MM.1S (cell line): ENCODE results near the gene SMR3B.

ENCODE experiments used
- DNase-seq: peaks from one replicate; pipeline ENCODE4 v3.0.0-alpha.2; 2015
- H2AFZ ChIP-seq: fragments of 300-600 bp; sonication (generic); 2 replicates; pipeline ENCODE4 v1.6.0; 2016; ENCODE audit warnings: antibody characterized with exemption, low read length
- H3F3A ChIP-seq: fragments of 300-600 bp; sonication (generic); 2 replicates; pipeline ENCODE4 v1.6.1; 2016; ENCODE audit warnings: mild to moderate bottlenecking, antibody characterized with exemption, low read length, moderate library complexity, mixed read lengths; ENCODE audit not compliant: insufficient read depth
- H3K27ac ChIP-seq: fragments of 300-600 bp; sonication (generic); 2 replicates; pipeline ENCODE4 v1.5.1; 2016; ENCODE audit warnings: mild to moderate bottlenecking, low read length
- H3K27me3 ChIP-seq: fragments of 300-600 bp; sonication (generic); replicated peaks from 2 replicates; pipeline ENCODE4 v1.6.0; 2016; ENCODE audit warnings: low read length; ENCODE audit not compliant: insufficient read depth
- H3K36me3 ChIP-seq: fragments of 300-600 bp; sonication (generic); replicated peaks from 2 replicates; pipeline ENCODE4 v1.6.1; 2016; ENCODE audit warnings: mild to moderate bottlenecking, low read length, mixed read lengths; ENCODE audit not compliant: insufficient read depth
- H3K4me1 ChIP-seq: fragments of 300-600 bp; sonication (generic); 2 replicates; pipeline ENCODE4 v1.6.1; 2016; ENCODE audit warnings: low read length, mixed read lengths
- H3K4me2 ChIP-seq: fragments of 300-600 bp; sonication (generic); 2 replicates; pipeline ENCODE4 v1.6.0; 2016; ENCODE audit warnings: low read depth, low read length
- H3K4me3 ChIP-seq: fragments of 300-600 bp; sonication (generic); 2 replicates; pipeline ENCODE4 v1.5.1; 2016; ENCODE audit warnings: low read length, mixed read lengths
- H3K79me2 ChIP-seq: fragments of 300-600 bp; sonication (generic); 2 replicates; pipeline ENCODE4 v1.6.1; 2016; ENCODE audit warnings: mixed run types, low read length, mixed read lengths
- H3K9ac ChIP-seq: fragments of 300-600 bp; sonication (generic); 2 replicates; pipeline ENCODE4 v1.6.1; 2016; ENCODE audit warnings: low read length, mixed read lengths
- H3K9me2 ChIP-seq: fragments of 300-600 bp; sonication (generic); replicated peaks from 2 replicates; pipeline ENCODE4 v1.6.1; 2016; ENCODE audit warnings: mild to moderate bottlenecking, low read length, mixed read lengths; ENCODE audit not compliant: insufficient read depth
- H3K9me3 ChIP-seq: fragments of 300-600 bp; sonication (generic); replicated peaks from 2 replicates; pipeline ENCODE4 v1.6.1; 2016; ENCODE audit warnings: mild to moderate bottlenecking, low read length, mixed read lengths; ENCODE audit not compliant: insufficient read depth
- H4K20me1 ChIP-seq: fragments of 300-600 bp; sonication (generic); 2 replicates; pipeline ENCODE4 v1.6.1; 2016; ENCODE audit warnings: mild to moderate bottlenecking, low read length, moderate library complexity, mixed read lengths; ENCODE audit not compliant: insufficient read depth
- CTCF ChIP-seq: fragments of 300-600 bp; sonication (generic); IDR thresholded peaks from 2 replicates; pipeline ENCODE4 v1.5.1; 2016; ENCODE audit warnings: antibody characterized with exemption, low read length, mixed read lengths
- EZH2 ChIP-seq: fragments of 300-600 bp; sonication (generic); optimal IDR thresholded peaks from 2 replicates; pipeline ENCODE3; 2017; ENCODE audit warnings: low read depth, mild to moderate bottlenecking, antibody characterized with exemption, low read length, mixed read lengths
- EZH2phosphoT487 ChIP-seq: fragments of 300-600 bp; sonication (generic); IDR thresholded peaks from 2 replicates; pipeline ENCODE4 v1.6.1; 2018; ENCODE audit warnings: antibody characterized with exemption, low read length

SMR3B gene

GRCh38 chr4:70399319-70399718, 16.4 kb downstream of the SMR3B start:
- no peak overlapping the region for H2AFZ ChIP-seq
- no peak overlapping the region for H3K9ac ChIP-seq
- no peaks in the 10 kb centered on the region for H3K9me3 ChIP-seq
- no peaks in the 10 kb centered on the region for H4K20me1 ChIP-seq
- no peak overlapping the region for H3K4me3 ChIP-seq
- DNase-seq: no peak
- no peak overlapping the region for H3K27ac ChIP-seq
- no peaks in the 10 kb centered on the region for H3K36me3 ChIP-seq
- no peaks in the 10 kb centered on the region for H3F3A ChIP-seq
- no peak for TF ChIP-seq CTCF
- TF ChIP-seq EZH2: no peak
- no peak for TF ChIP-seq EZH2phosphoT487
- H3K4me2 ChIP-seq: no peak overlapping the region
- no peaks in the 10 kb centered on the region for H3K27me3 ChIP-seq
- H3K4me1 ChIP-seq: peaks cover 7% of the 10 kb centered on the region
- H3K79me2 ChIP-seq: no peaks in the 10 kb centered on the region
- H3K9me2 ChIP-seq: no peaks in the 10 kb centered on the region

GRCh38 chr4:70402762-70403161, 19.8 kb downstream of the SMR3B start:
- H3K4me3 ChIP-seq: no peak overlapping the region
- no peak for DNase-seq
- H3K9me3 ChIP-seq: no peaks in the 10 kb centered on the region
- H3F3A ChIP-seq: no peaks in the 10 kb centered on the region
- H3K9ac ChIP-seq: no peak overlapping the region
- H4K20me1 ChIP-seq: no peaks in the 10 kb centered on the region
- no peaks in the 10 kb centered on the region for H3K79me2 ChIP-seq
- no peak overlapping the region for H3K4me2 ChIP-seq
- H3K27me3 ChIP-seq: no peaks in the 10 kb centered on the region
- TF ChIP-seq EZH2phosphoT487: no peak
- TF ChIP-seq EZH2: no peak
- no peak for TF ChIP-seq CTCF
- H3K9me2 ChIP-seq: no peaks in the 10 kb centered on the region
- H3K36me3 ChIP-seq: no peaks in the 10 kb centered on the region
- H3K27ac ChIP-seq: no peak overlapping the region
- H2AFZ ChIP-seq: no peak overlapping the region
- H3K4me1 ChIP-seq: no peaks in the 10 kb centered on the region

- TF ChIP-seq EZH2phosphoT487: no peak
- no peak for TF ChIP-seq CTCF
- no peak for TF ChIP-seq EZH2
- Histone ChIP-seq H4K20me1 (no peaks in the 10 kb centered on the region), H3K4me2 (no peak overlapping the region), H3K4me1 (no peaks in the 10 kb centered on the region), H3K79me2 (no peaks in the 10 kb centered on the region), H3K4me3 (no peak overlapping the region), H3K27ac (no peak overlapping the region), H3K9ac (no peak overlapping the region), H3K36me3 (no peaks in the 10 kb centered on the region), H3K27me3 (no peaks in the 10 kb centered on the region), H3K9me2 (no peaks in the 10 kb centered on the region), H2AFZ (no peak overlapping the region), H3K9me3 (no peaks in the 10 kb centered on the region), H3F3A (no peaks in the 10 kb centered on the region)
- DNase-seq: no peak
Observed at GRCh38 chr4:70405765-70406164, 22.8 kb downstream of the SMR3B start.
